ENCODE data around the gene ZSCAN9. TPM values are rescaled to one million over a fixed set of nuclear protein-coding genes. Genes with fewer than 3 reads are reported as not detected.

Gene ZSCAN9
- total and polyA plus RNA-seq, 2 of the 13 experiments (the other 11 are each of a cell fraction or from before 2014, with no cell fraction given) = 14.6 to 17.8 TPM

DNA sequence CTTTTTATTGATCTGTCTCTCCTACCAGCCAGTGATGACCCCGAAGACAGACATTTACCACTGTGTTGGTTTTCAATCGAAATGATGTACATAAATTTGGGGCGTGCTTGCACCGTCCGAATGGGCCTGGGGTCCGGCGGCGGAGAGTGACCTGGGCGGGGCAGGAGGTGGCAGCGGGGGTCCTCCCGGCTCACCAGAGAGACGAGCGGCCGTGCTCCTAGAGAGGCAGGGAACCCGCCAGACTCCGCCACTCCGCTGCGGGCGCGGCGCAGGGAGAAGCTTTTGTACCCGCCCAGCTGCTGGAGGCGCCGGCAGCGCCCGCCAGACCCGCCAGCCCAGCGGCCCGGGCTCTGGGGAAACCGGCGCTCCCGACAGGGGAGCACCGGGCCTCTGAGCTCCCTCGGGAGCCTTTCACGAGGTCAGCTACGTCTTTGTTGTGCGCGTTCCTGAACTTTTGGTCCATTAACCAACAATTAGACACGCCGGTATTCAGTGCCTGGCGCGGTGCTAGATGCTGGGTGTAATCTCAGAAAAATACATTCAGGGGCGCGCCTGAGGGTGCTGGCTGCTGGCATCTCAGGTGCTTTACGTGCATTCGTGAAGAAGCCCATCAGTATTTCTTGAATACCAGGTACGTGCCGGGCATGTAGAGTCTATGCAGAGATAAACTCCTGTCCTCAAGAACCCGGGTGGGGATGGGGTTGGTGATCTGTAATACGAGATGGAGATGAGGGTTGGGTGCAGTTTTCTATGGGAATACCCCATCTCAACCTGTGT is 56.4 kb downstream of the ZSCAN9 start, which contains the start of gene PGBD1 (continued):
- TF ChIP-seq LRRFIP1 (CRISPR knock-in tag; conservative IDR thresholded peaks at IDR 0.05) = no peak
- TF ChIP-seq CCAR2 (optimal IDR thresholded peaks at IDR 0.05; ENCODE audit: low read depth, low read length) = no peak
- no peak for TF ChIP-seq SYNCRIP (IDR thresholded peaks at IDR 0.05; ENCODE audit: insufficient read depth, low read depth, low read length)
- peak; percentile 69; the same call in 1 of the 2 replicates for TF ChIP-seq HDAC1 (CRISPR knock-in tag; IDR thresholded peaks at IDR 0.05)
- TF ChIP-seq GLI4 (CRISPR knock-in tag; IDR thresholded peaks at IDR 0.05; ENCODE audit: borderline replicate concordance) = peak; percentile 76; the same call in 1 of the 2 replicates
- no peak for TF ChIP-seq RFXAP (CRISPR knock-in tag; IDR thresholded peaks at IDR 0.05; ENCODE audit: borderline replicate concordance)
- peak; percentile 64; the same call in 1 of the 2 replicates for TF ChIP-seq ZNF703 (CRISPR knock-in tag; IDR thresholded peaks at IDR 0.05; ENCODE audit: borderline replicate concordance)
- TF ChIP-seq, protein P1, sequence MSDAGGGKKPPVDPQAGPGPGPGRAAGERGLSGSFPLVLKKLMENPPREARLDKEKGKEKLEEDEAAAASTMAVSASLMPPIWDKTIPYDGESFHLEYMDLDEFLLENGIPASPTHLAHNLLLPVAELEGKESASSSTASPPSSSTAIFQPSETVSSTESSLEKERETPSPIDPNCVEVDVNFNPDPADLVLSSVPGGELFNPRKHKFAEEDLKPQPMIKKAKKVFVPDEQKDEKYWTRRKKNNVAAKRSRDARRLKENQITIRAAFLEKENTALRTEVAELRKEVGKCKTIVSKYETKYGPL (CRISPR knock-in tag; IDR thresholded peaks at IDR 0.05) = no peak; the same call in 1 of the 2 replicates
- TF ChIP-seq, protein P2, sequence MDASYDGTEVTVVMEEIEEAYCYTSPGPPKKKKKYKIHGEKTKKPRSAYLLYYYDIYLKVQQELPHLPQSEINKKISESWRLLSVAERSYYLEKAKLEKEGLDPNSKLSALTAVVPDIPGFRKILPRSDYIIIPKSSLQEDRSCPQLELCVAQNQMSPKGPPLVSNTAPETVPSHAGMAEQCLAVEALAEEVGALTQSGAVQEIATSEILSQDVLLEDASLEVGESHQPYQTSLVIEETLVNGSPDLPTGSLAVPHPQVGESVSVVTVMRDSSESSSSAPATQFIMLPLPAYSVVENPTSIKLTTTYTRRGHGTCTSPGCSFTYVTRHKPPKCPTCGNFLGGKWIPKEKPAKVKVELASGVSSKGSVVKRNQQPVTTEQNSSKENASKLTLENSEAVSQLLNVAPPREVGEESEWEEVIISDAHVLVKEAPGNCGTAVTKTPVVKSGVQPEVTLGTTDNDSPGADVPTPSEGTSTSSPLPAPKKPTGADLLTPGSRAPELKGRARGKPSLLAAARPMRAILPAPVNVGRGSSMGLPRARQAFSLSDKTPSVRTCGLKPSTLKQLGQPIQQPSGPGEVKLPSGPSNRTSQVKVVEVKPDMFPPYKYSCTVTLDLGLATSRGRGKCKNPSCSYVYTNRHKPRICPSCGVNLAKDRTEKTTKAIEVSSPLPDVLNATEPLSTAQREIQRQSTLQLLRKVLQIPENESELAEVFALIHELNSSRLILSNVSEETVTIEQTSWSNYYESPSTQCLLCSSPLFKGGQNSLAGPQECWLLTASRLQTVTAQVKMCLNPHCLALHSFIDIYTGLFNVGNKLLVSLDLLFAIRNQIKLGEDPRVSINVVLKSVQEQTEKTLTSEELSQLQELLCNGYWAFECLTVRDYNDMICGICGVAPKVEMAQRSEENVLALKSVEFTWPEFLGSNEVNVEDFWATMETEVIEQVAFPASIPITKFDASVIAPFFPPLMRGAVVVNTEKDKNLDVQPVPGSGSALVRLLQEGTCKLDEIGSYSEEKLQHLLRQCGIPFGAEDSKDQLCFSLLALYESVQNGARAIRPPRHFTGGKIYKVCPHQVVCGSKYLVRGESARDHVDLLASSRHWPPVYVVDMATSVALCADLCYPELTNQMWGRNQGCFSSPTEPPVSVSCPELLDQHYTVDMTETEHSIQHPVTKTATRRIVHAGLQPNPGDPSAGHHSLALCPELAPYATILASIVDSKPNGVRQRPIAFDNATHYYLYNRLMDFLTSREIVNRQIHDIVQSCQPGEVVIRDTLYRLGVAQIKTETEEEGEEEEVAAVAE (CRISPR knock-in tag; IDR thresholded peaks at IDR 0.05; ENCODE audit: borderline replicate concordance) = peak; percentile 71; the same call in 1 of the 2 replicates
- TF ChIP-seq ZNF674 (CRISPR knock-in tag; IDR thresholded peaks at IDR 0.05; ENCODE audit: low read depth) = no peak
- peak; percentile 65; the same call in 1 of the 2 replicates for TF ChIP-seq ZNF839 (CRISPR knock-in tag; IDR thresholded peaks at IDR 0.05; ENCODE audit: borderline replicate concordance)
- no peak for TF ChIP-seq ZNF564 (CRISPR knock-in tag; IDR thresholded peaks at IDR 0.05)
- TF ChIP-seq, protein P3, sequence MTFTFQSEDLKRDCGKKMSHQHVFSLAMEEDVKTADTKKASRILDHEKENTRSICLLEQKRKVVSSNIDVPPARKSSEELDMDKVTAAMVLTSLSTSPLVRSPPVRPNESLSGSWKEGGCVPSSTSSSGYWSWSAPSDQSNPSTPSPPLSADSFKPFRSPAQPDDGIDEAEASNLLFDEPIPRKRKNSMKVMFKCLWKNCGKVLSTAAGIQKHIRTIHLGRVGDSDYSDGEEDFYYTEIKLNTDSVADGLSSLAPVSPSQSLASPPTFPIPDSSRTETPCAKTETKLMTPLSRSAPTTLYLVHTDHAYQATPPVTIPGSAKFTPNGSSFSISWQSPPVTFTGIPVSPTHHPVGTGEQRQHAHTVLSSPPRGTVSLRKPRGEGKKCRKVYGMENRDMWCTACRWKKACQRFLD (CRISPR knock-in tag; IDR thresholded peaks at IDR 0.05; ENCODE audit: borderline replicate concordance) = 0 out of 2 replicates have a peak, but pooled peaks have one; percentile 29
- 0 out of 2 replicates have a peak, but pooled peaks have one; percentile 11 for TF ChIP-seq ZNF383 (CRISPR knock-in tag; IDR thresholded peaks at IDR 0.05; ENCODE audit: borderline replicate concordance)
- no peak for TF ChIP-seq DPF2 (CRISPR knock-in tag; IDR thresholded peaks at IDR 0.05; ENCODE audit: borderline replicate concordance, low read depth)
- TF ChIP-seq ZNF607 (CRISPR knock-in tag; IDR thresholded peaks at IDR 0.05; ENCODE audit: borderline replicate concordance) = no peak; the same call in 1 of the 2 replicates
- peak; percentile 90 for TF ChIP-seq RBFOX2 (IDR thresholded peaks at IDR 0.05; ENCODE audit: low read depth, low read length)
- TF ChIP-seq ELF4 (CRISPR knock-in tag; IDR thresholded peaks at IDR 0.05; ENCODE audit: borderline replicate concordance) = 0 out of 2 replicates have a peak, but pooled peaks have one; percentile 34
- TF ChIP-seq FOSL1 (CRISPR knock-in tag; IDR thresholded peaks at IDR 0.05; ENCODE audit: borderline replicate concordance) = no peak
